Endothelial cell (in vitro differentiated cells): Measurements from ENCODE around the gene STK4. TPM values are rescaled to one million over a fixed set of nuclear protein-coding genes. Genes with fewer than 3 reads are reported as not detected.
A peak's percentile ranks its signal among the peaks of the same experiment; 100 is the strongest.

ENCODE experiments used
- DNase-seq: peaks from one replicate; pipeline ENCODE4 v3.0.0; 2021; ENCODE audit warnings: low spot score
- H3K27ac Mint-ChIP-seq: one replicate; pipeline ENCODE4 v1.8.0; 2021; ENCODE audit warnings: mixed read lengths, inconsistent platforms; ENCODE audit not compliant: unreplicated experiment
- H3K27me3 Mint-ChIP-seq: one replicate; pipeline ENCODE4 v1.8.0; 2021; ENCODE audit warnings: mild to moderate bottlenecking, moderate library complexity, mixed read lengths, inconsistent platforms; ENCODE audit not compliant: unreplicated experiment
- H3K36me3 Mint-ChIP-seq: one replicate; pipeline ENCODE4 v1.8.0; 2021; ENCODE audit warnings: mild to moderate bottlenecking, low read depth, mixed read lengths, inconsistent platforms; ENCODE audit not compliant: unreplicated experiment
- H3K4me1 Mint-ChIP-seq: one replicate; pipeline ENCODE4 v1.8.0; 2021; ENCODE audit warnings: mild to moderate bottlenecking, mixed read lengths, inconsistent platforms; ENCODE audit not compliant: unreplicated experiment
- H3K4me3 Mint-ChIP-seq: one replicate; pipeline ENCODE4 v1.8.0; 2021; ENCODE audit warnings: mild to moderate bottlenecking, mixed read lengths, inconsistent platforms; ENCODE audit not compliant: unreplicated experiment
- H3K9me3 Mint-ChIP-seq: one replicate; pipeline ENCODE4 v1.8.0; 2021; ENCODE audit warnings: mixed read lengths, inconsistent platforms; ENCODE audit not compliant: unreplicated experiment
- total RNA-seq: library from RNA; stranded (reverse); fragmentation: NEBNext Ultra II Directional; extraction: Animal tissue kit (Norgen Biotek cat#: 25700); gene quantifications from one replicate; pipeline ENCODE4 v1.2.1, GENCODE V29; 2021; ENCODE audit not compliant: unreplicated experiment
- TF ChIP-seq, protein P1 (sequence below): fragments of 200-600 bp; sonication (generic); IDR thresholded peaks from one replicate; pipeline ENCODE4 v1.5.0; 2021; ENCODE audit warnings: antibody characterized with exemption; ENCODE audit not compliant: unreplicated experiment

STK4 gene
- total RNA-seq, 1 donor from 2014 or later = 34.1 TPM

GRCh38 chr20:45096781-45097180 lies 130.5 kb downstream of the STK4 start:
- TF ChIP-seq, protein P1, sequence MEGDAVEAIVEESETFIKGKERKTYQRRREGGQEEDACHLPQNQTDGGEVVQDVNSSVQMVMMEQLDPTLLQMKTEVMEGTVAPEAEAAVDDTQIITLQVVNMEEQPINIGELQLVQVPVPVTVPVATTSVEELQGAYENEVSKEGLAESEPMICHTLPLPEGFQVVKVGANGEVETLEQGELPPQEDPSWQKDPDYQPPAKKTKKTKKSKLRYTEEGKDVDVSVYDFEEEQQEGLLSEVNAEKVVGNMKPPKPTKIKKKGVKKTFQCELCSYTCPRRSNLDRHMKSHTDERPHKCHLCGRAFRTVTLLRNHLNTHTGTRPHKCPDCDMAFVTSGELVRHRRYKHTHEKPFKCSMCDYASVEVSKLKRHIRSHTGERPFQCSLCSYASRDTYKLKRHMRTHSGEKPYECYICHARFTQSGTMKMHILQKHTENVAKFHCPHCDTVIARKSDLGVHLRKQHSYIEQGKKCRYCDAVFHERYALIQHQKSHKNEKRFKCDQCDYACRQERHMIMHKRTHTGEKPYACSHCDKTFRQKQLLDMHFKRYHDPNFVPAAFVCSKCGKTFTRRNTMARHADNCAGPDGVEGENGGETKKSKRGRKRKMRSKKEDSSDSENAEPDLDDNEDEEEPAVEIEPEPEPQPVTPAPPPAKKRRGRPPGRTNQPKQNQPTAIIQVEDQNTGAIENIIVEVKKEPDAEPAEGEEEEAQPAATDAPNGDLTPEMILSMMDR = no peak

GRCh38 chr20:45097485-45098102 lies 131.3 kb downstream of the STK4 start:
- Mint-ChIP-seq H3K27ac (peak overlapping the region; percentile 36), H3K4me1 (peaks cover 3% of the 10 kb centered on the region), H3K36me3 (no peaks in the 10 kb centered on the region), H3K9me3 (no peaks in the 10 kb centered on the region), H3K27me3 (peaks cover 22% of the 10 kb centered on the region), H3K4me3 (no peak overlapping the region)
- peak; percentile 25 for DNase-seq
- TF ChIP-seq, protein P1 = peak; percentile 13

More at GRCh38 chr20:45096781-45097180, 130.5 kb downstream of the STK4 start:
- H3K36me3 Mint-ChIP-seq = no peaks in the 10 kb centered on the region
- peaks cover 3% of the 10 kb centered on the region for H3K4me1 Mint-ChIP-seq
- no peak for DNase-seq
- H3K4me3 Mint-ChIP-seq = no peak overlapping the region
- H3K27me3 Mint-ChIP-seq = peaks cover 21% of the 10 kb centered on the region
- no peaks in the 10 kb centered on the region for H3K9me3 Mint-ChIP-seq
- no peak overlapping the region for H3K27ac Mint-ChIP-seq

DNA sequence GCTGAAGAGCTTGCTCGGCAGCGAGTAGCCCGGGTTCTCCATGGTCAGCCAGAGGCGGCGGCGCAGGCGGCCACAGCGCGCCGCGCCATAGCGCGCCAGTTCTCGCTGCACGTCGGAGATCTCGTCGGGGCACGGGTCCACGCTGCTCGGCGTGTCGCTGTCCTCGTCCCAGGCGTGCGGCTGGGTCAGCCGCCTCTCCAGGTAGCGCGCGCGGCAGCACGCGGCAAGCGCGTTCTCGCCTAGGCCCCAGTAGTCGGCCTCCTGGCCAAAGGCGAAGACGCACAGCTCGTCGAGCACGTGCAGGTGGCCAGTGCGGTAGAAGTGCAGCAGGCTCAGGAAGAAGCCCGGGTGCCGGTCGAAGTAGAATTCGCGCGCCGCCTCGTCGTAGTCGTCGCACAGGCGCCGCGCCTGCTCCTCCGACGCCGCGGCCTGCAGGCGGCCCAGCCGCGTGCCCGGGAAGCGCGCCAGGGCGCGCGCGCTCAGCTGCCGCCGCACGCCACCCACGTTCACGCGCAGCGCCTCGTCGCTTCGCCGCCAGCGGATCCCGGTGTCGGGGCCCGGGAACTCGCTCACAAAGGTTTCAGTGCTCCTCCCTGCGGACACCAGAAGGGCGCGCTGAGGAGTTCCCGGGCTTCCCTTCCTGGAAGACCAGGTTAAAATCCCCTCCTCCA lies 131.9 kb downstream of the STK4 start:
- no peak overlapping the region for H3K27ac Mint-ChIP-seq
- peak; percentile 65 for DNase-seq
- H3K9me3 Mint-ChIP-seq = no peaks in the 10 kb centered on the region
- TF ChIP-seq, protein P1 = no peak
- no peaks in the 10 kb centered on the region for H3K36me3 Mint-ChIP-seq
- no peak overlapping the region for H3K4me3 Mint-ChIP-seq
- H3K27me3 Mint-ChIP-seq = peaks cover 22% of the 10 kb centered on the region
- peaks cover 3% of the 10 kb centered on the region for H3K4me1 Mint-ChIP-seq

DNA sequence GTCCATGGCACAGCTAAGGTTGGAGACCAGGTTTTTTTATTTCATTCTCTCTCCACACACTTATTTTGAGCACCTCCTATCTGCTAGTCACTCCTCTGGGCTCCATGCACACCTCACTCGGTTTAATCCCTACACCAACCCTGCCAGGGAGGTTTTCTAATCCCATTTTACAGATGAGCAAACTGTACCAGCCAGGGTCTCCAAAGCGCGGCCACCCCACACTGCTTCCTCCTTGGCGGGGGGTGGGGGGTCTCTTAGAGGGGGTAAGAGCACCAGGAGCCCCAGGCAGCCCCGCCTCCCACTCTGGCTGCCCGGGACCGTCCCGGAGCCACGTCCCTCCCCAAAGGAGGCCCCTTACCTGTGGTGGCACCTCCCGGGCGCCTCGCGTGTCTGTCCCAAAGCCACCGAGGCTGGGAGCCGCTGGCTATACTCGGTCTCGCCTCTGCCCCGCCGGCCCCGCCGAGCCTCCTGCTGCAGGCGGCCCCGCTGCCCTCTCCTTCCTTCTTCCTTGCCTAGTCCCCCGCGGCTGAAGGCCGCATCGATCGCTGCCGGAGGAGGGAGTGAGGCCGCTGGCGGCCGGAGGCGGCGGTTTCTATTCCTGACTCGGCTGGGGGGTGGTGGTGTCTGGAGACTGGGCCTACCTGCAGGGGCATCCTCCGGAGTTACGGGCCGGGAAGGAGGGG lies 134.4 kb downstream of the STK4 start, which contains the start of gene KCNS1:
Gene KCNS1 (minus strand): TSS at position 565 of the 683 bp plus-strand sequence. CDS start 1,891 bp downstream, outside the sequence.
- DNase-seq = peak; percentile 59
- Mint-ChIP-seq H3K4me3 (peak within 1 kb of the TSS; percentile 53), H3K27ac (no peak within 1 kb of the TSS), H3K9me3 (no peaks in the 10 kb centered on the region), H3K27me3 (peaks cover 19% of the 10 kb centered on the region), H3K4me1 (peaks cover 3% of the 10 kb centered on the region), H3K36me3 (no peaks in the 10 kb centered on the region)
- TF ChIP-seq, protein P1 = no peak
